NB4 (cell line): ENCODE results near the gene EPC1.

Experiments
- CTCF ChIP-seq: IDR thresholded peaks from one replicate; pipeline ENCODE4 v1.5.1; 2012; ENCODE audit warnings: low read depth, low read length
- MAX ChIP-seq: IDR thresholded peaks from 2 replicates; pipeline ENCODE4 v1.6.1; 2011; ENCODE audit warnings: low read depth, low read length
- POLR2A ChIP-seq: IDR thresholded peaks from 2 replicates; pipeline ENCODE4 v1.6.1; 2011; ENCODE audit warnings: mild to moderate bottlenecking; ENCODE audit not compliant: insufficient read length; ENCODE audit errors: extremely low read depth

- TF ChIP-seq POLR2A = no peak
- TF ChIP-seq CTCF = no peak
- TF ChIP-seq MAX = no peak
These were observed 27.6 kb upstream of the EPC1 start for GRCh38 chr10:32374605-32375004.
